ENCODE results near the gene DMD.

GRCh38 chrX:31181377-31182000 is 2029.9 kb downstream of the DMD start:
- TF ChIP-seq CTCF (conservative IDR thresholded peaks at IDR 0.05 in 1 of 2, IDR thresholded peaks at IDR 0.05 in 1 of 2; ENCODE audit: low read depth in 1 of 2, low read length in 2 of 2) (no peak), EZH2 (IDR thresholded peaks at IDR 0.05; ENCODE audit: low read length, missing control alignments) (no peak)
